SK-N-SH (cell line): ENCODE data around the gene GNB1L. TPM values are rescaled to one million over a fixed set of nuclear protein-coding genes. Genes with fewer than 3 reads are reported as not detected.
A peak's percentile ranks its signal among the peaks of the same experiment; 100 is the strongest.

Source experiments
- CTCF ChIA-PET: fragments of 300-600, 350-600 bp; formaldehyde crosslinking; extraction: SDS; loops from one replicate; lab custom pipeline; 2021; lab: Yijun Ruan, JAX
- POLR2A ChIA-PET: fragments of 350-600 bp; sonication (Branson Sonifier 250); formaldehyde crosslinking; extraction: SDS; loops from one replicate; lab custom pipeline; 2020; ENCODE audit warnings: antibody characterized with exemption, inconsistent platforms; lab: Yijun Ruan, JAX
- DNase-seq: peaks from one replicate; pipeline ENCODE4 v3.0.0; 2012
- H2AFZ ChIP-seq: fragments of 200-600 bp; sonication (generic); 2 replicates; pipeline ENCODE4 v1.8.1; 2016; ENCODE audit warnings: antibody characterized with exemption, mild to moderate bottlenecking, low read depth
- H3F3A ChIP-seq: fragments of 200-600 bp; sonication (generic); replicated peaks from 2 replicates; pipeline ENCODE3; 2016; ENCODE audit warnings: antibody characterized with exemption, mild to moderate bottlenecking; ENCODE audit not compliant: insufficient read depth
- H3K27ac ChIP-seq, 2 experiments: fragments of 200-500 bp in 1 of 2; fragments of 200-600 bp in 1 of 2; sonication (Bioruptor generic) in 1 of 2; sonication (generic), shearing (Covaris generic) in 1 of 2; 2 replicates each; pipeline versions ENCODE4 v1.5.1 to v1.6.1; 2014 to 2016; ENCODE audit warnings: low read depth in 2 of 2, inconsistent platforms in 1 of 2, low read length in 1 of 2, mild to moderate bottlenecking in 1 of 2, mixed read lengths in 1 of 2
- H3K27me3 ChIP-seq: fragments of 200-600 bp; sonication (generic), shearing (Covaris generic); 2 replicates; pipeline ENCODE4 v1.6.1; 2016; ENCODE audit warnings: mixed run types; ENCODE audit not compliant: insufficient read depth
- H3K36me3 ChIP-seq, 2 experiments: fragments of 200-500 bp in 1 of 2; fragments of 200-600 bp in 1 of 2; sonication (Bioruptor generic) in 1 of 2; sonication (generic) in 1 of 2; replicated peaks in 1 of 2; 2 replicates each; pipeline versions ENCODE3 to v1.5.1; 2014 to 2016; ENCODE audit warnings: low read length in 1 of 2, mild to moderate bottlenecking in 1 of 2; ENCODE audit not compliant: insufficient read depth in 2 of 2, control insufficient read depth in 1 of 2
- H3K4me1 ChIP-seq, 2 experiments: fragments of 200-500 bp in 1 of 2; fragments of 200-600 bp in 1 of 2; sonication (Bioruptor generic) in 1 of 2; sonication (generic), shearing (Covaris generic) in 1 of 2; 2 replicates each; pipeline versions ENCODE4 v1.5.1 to v1.6.1; 2014 to 2016; ENCODE audit warnings: low read depth in 1 of 2, low read length in 1 of 2, mixed run types in 1 of 2; ENCODE audit not compliant: insufficient read depth in 2 of 2, control insufficient read depth in 1 of 2
- H3K4me2 ChIP-seq: fragments of 200-600 bp; sonication (generic), shearing (Covaris generic); 2 replicates; pipeline ENCODE4 v1.6.1; 2017; ENCODE audit warnings: mixed run types
- H3K4me3 ChIP-seq, 2 experiments: fragments of 200-500 bp in 1 of 2; fragments of 200-600 bp in 1 of 2; sonication (Bioruptor generic) in 1 of 2; sonication (generic), shearing (Covaris generic) in 1 of 2; 2 replicates each; pipeline versions ENCODE4 v1.5.1 to v1.8.1; 2014 to 2016; ENCODE audit warnings: low read depth in 2 of 2, inconsistent platforms in 1 of 2, low read length in 1 of 2, mild to moderate bottlenecking in 1 of 2, mixed read lengths in 1 of 2, moderate library complexity in 1 of 2
- H3K79me2 ChIP-seq: fragments of 200-600 bp; sonication (generic); 2 replicates; pipeline ENCODE4 v1.8.1; 2017; ENCODE audit warnings: mild to moderate bottlenecking; ENCODE audit not compliant: insufficient read depth
- H3K9ac ChIP-seq: fragments of 200-600 bp; sonication (generic); 2 replicates; pipeline ENCODE4 v1.6.1; 2017; ENCODE audit warnings: mixed run types
- H3K9me2 ChIP-seq: fragments of 200-600 bp; sonication (generic); 2 replicates; pipeline ENCODE4 v1.6.1; 2017; ENCODE audit warnings: mixed run types
- H3K9me3 ChIP-seq: fragments of 200-600 bp; sonication (generic); 2 replicates; pipeline ENCODE4 v1.6.1; 2017; ENCODE audit warnings: mixed run types, mild to moderate bottlenecking, moderate library complexity
- H4K20me1 ChIP-seq: fragments of 200-600 bp; sonication (generic); 2 replicates; pipeline ENCODE4 v1.6.1; 2017; ENCODE audit warnings: mild to moderate bottlenecking, mixed run types; ENCODE audit not compliant: insufficient read depth
- CHD2 ChIP-seq: fragments of 150-350 bp; IDR thresholded peaks from 2 replicates; pipeline ENCODE4 v1.6.1; 2018; ENCODE audit warnings: low read length; ENCODE audit not compliant: partially characterized antibody
- ELF1 ChIP-seq: IDR thresholded peaks from 2 replicates; pipeline ENCODE4 v1.4.0; 2012
- FOSL2 ChIP-seq: IDR thresholded peaks from 2 replicates; pipeline ENCODE4 v1.4.0; 2012; ENCODE audit warnings: low read depth, mild to moderate bottlenecking, moderate library complexity, borderline replicate concordance
- FOXJ3 ChIP-seq: sonication (generic); formaldehyde crosslinking; IDR thresholded peaks from 2 replicates; pipeline ENCODE4 v1.5.1; 2020; ENCODE audit warnings: mild to moderate bottlenecking, missing genetic modification reagents
- GATA2 ChIP-seq: sonication (generic); formaldehyde crosslinking; IDR thresholded peaks from 2 replicates; pipeline ENCODE4 v1.5.0; 2020; ENCODE audit warnings: mild to moderate bottlenecking, missing genetic modification reagents
- MEF2A ChIP-seq: IDR thresholded peaks from 2 replicates; pipeline ENCODE4 v1.4.0; 2012; ENCODE audit warnings: low read depth, borderline replicate concordance
- RCOR1 ChIP-seq: fragments of 150-350 bp; IDR thresholded peaks from 2 replicates; pipeline ENCODE4 v1.6.1; 2017; ENCODE audit warnings: antibody characterized with exemption, low read length
- SIN3A ChIP-seq: IDR thresholded peaks from 2 replicates; pipeline ENCODE4 v1.6.1; 2012; ENCODE audit warnings: low read depth, mild to moderate bottlenecking, low read length, moderate library complexity, borderline replicate concordance
- SMC3 ChIP-seq: IDR thresholded peaks from 2 replicates; pipeline ENCODE4 v1.6.1; 2012; ENCODE audit warnings: low read depth, low read length, improper control_type of control experiment
- TAF1 ChIP-seq: IDR thresholded peaks from 2 replicates; pipeline ENCODE4 v1.6.1; 2012; ENCODE audit warnings: low read depth, mild to moderate bottlenecking, low read length, moderate library complexity, borderline replicate concordance
- TEAD4 ChIP-seq: IDR thresholded peaks from 2 replicates; pipeline ENCODE4 v1.4.0; 2012; ENCODE audit warnings: mild to moderate bottlenecking, borderline replicate concordance; ENCODE audit not compliant: insufficient read depth
- WGBS: methylation state at CpG from one replicate; pipeline ENCODE4 v1.1.6; 2017; ENCODE audit warnings: low lambda C conversion rate; 5-methylcytosine and 5-hydroxymethylcytosine counted together
- polyA plus RNA-seq, 3 experiments: library from polyadenylated mRNA; depleted of rRNA; stranded (reverse); fragments of >200 nt; gene quantifications; 2 replicates each; pipeline ENCODE4 v1.2.3, GENCODE V29; 2012
- TF ChIP-seq, protein P1 (sequence below): IDR thresholded peaks from 2 replicates; pipeline ENCODE4 v1.6.1; 2012; ENCODE audit warnings: mild to moderate bottlenecking, low read depth, low read length, moderate library complexity
- TF ChIP-seq, protein P2 (sequence below): IDR thresholded peaks from 2 replicates; pipeline ENCODE4 v1.4.0; 2012; ENCODE audit warnings: low read depth, borderline replicate concordance
- TF ChIP-seq, protein P3 (sequence below): IDR thresholded peaks from 2 replicates; pipeline ENCODE4; 2012
- TF ChIP-seq, protein P4 (sequence below): fragments of 150-350 bp; IDR thresholded peaks from 2 replicates; pipeline ENCODE4 v1.6.1; 2017; ENCODE audit warnings: antibody characterized with exemption, low read length, low read depth, borderline replicate concordance

GNB1L gene
- polyA plus RNA-seq, 1 of the 3 experiments (the other 2 are of a cell fraction): 5.9 TPM

DNA sequence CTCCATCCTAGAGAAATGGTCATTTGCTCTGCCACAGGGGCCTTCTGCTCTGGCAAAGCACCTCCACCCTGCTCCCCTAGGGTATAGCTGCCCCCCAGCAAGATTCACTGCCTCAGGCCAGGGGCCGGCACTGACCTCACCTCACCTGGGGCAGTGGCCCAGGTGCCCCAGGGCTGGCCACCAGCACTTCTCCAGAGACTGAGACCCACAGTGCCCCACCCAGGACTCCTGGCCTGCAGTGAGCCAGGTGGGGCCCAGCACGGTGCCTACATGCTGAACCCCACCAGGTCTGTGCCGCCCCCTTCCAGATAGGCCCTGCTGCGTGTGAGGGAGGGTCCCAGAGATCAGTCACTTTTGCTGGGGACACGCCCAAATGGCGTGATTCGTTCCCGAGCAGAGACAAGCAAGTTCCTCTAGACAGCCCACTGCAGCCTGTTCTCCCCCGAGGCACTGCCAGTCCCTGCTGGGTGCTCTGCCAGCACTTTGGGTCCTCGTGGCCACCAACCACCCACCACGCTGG is 10.8 kb downstream of the GNB1L start:
- POLR2A ChIA-PET: interaction anchor here (0.9 to 1.4 kb wide), 4 partner anchors 10 to 33 kb away, joined by 3 to 8 read pairs (median 3); partner anchors contain the start of genes GNB1L and RTL10
- H4K20me1 ChIP-seq: peaks cover 4% of the 10 kb centered on the region; the same call in 1 of the 2 replicates
- peaks cover 37% of the 10 kb centered on the region; the same call in 1 of the 2 replicates for H3K79me2 ChIP-seq
- H3K27me3 ChIP-seq: no peaks in the 10 kb centered on the region
- TF ChIP-seq SMC3 (no peak), ELF1 (no peak), CHD2 (no peak)
- no peaks in the 10 kb centered on the region for H3K9me2 ChIP-seq
- CTCF ChIA-PET: interaction anchor here (0.8 to 1.2 kb wide), 9 partner anchors 11 to 114 kb away, joined by 3 to 5 read pairs (median 3); no protein-coding TSS in a partner anchor
- no peak overlapping the region for H3K4me3 ChIP-seq
- peak overlapping the region; percentile 64 for H3K4me2 ChIP-seq
- H3F3A ChIP-seq: peaks cover 35% of the 10 kb centered on the region
- H2AFZ ChIP-seq: peak overlapping the region; percentile 64; the same call in 1 of the 2 replicates
- DNase-seq: no peak
- peak overlapping the region; percentile 66 to 92 for H3K27ac ChIP-seq
- WGBS: 71% methylated on average over 4 of the region's 11 CpGs
- peaks cover 0 to 9% of the 10 kb centered on the region in 2 experiments for H3K36me3 ChIP-seq
- H3K4me1 ChIP-seq: peaks cover 29 to 44% of the 10 kb centered on the region in 2 experiments; a peak in 3 of 4 replicates
- no peaks in the 10 kb centered on the region for H3K9me3 ChIP-seq
- peak overlapping the region; percentile 16; the same call in 1 of the 2 replicates for H3K9ac ChIP-seq

DNA sequence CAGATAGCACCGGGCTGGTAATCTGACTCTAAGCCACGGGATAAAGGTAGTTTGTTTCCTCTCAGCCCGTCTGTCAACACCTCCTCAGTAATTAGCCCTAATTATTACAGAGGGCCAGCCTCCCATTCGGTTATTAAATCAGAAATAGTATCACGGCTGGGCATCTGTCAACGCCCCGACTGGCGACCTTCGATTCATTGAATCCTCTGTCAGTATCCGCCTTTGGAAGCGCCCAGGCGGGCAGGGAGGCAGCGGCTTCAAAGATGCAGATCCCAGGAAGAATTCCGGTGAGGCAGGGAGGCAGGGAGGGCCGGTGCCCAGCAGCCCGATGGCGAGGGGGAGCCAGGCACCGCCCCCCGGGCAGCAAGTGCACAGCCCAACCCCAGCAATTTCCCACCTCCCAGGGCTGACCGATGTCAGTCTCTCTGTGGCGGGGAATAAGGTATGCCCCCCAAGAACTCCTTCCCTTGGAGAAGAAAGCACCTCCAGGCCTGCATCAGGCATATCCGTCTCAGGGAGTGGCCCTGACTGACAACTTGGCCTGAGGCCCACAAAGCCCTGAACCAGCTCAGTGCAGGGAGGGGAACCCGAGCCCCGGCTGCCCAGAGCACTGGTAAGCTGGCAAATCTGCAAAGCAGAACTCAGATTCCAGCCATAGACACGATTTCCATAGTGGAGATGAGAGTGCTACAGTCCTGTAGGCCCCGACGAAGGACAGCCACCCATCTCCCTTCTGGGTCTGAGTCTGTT is 11.4 kb downstream of the GNB1L start:
- peak overlapping the region; percentile 66 to 92 for H3K27ac ChIP-seq
- CTCF ChIA-PET: interaction anchor here (0.6 to 1.7 kb wide), 8 partner anchors 12 to 113 kb away, joined by 3 to 5 read pairs (median 3); no protein-coding TSS in a partner anchor
- no peak for DNase-seq
- no peaks in the 10 kb centered on the region for H3K9me2 ChIP-seq
- peak overlapping the region; percentile 64; the same call in 1 of the 2 replicates for H3K4me2 ChIP-seq
- H3K4me1 ChIP-seq: peaks cover 26 to 44% of the 10 kb centered on the region in 2 experiments; a peak in 3 of 4 replicates
- H3K79me2 ChIP-seq: peaks cover 31% of the 10 kb centered on the region; the same call in 1 of the 2 replicates
- WGBS: 83% methylated on average over 23 of the region's 27 CpGs
- H2AFZ ChIP-seq: no peak overlapping the region
- peaks cover 0 to 9% of the 10 kb centered on the region in 2 experiments for H3K36me3 ChIP-seq
- no peaks in the 10 kb centered on the region; the same call in 1 of the 2 replicates for H4K20me1 ChIP-seq
- H3K27me3 ChIP-seq: no peaks in the 10 kb centered on the region
- H3F3A ChIP-seq: peaks cover 30% of the 10 kb centered on the region
- H3K9me3 ChIP-seq: no peaks in the 10 kb centered on the region
- POLR2A ChIA-PET: interaction anchor here (1.0 kb wide), 1 partner anchor 31 kb away, joined by 3 read pairs; no protein-coding TSS in a partner anchor
- no peak overlapping the region for H3K4me3 ChIP-seq
- H3K9ac ChIP-seq: 0 out of 2 replicates have a peak overlapping the region, but pooled peaks have one; percentile 16
- TF ChIP-seq CHD2: no peak
- TF ChIP-seq GATA2 (CRISPR knock-in tag): no peak
- TF ChIP-seq, protein P1, sequence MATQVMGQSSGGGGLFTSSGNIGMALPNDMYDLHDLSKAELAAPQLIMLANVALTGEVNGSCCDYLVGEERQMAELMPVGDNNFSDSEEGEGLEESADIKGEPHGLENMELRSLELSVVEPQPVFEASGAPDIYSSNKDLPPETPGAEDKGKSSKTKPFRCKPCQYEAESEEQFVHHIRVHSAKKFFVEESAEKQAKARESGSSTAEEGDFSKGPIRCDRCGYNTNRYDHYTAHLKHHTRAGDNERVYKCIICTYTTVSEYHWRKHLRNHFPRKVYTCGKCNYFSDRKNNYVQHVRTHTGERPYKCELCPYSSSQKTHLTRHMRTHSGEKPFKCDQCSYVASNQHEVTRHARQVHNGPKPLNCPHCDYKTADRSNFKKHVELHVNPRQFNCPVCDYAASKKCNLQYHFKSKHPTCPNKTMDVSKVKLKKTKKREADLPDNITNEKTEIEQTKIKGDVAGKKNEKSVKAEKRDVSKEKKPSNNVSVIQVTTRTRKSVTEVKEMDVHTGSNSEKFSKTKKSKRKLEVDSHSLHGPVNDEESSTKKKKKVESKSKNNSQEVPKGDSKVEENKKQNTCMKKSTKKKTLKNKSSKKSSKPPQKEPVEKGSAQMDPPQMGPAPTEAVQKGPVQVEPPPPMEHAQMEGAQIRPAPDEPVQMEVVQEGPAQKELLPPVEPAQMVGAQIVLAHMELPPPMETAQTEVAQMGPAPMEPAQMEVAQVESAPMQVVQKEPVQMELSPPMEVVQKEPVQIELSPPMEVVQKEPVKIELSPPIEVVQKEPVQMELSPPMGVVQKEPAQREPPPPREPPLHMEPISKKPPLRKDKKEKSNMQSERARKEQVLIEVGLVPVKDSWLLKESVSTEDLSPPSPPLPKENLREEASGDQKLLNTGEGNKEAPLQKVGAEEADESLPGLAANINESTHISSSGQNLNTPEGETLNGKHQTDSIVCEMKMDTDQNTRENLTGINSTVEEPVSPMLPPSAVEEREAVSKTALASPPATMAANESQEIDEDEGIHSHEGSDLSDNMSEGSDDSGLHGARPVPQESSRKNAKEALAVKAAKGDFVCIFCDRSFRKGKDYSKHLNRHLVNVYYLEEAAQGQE: no peak
- no peak for TF ChIP-seq FOXJ3 (CRISPR knock-in tag)
- TF ChIP-seq, protein P2, sequence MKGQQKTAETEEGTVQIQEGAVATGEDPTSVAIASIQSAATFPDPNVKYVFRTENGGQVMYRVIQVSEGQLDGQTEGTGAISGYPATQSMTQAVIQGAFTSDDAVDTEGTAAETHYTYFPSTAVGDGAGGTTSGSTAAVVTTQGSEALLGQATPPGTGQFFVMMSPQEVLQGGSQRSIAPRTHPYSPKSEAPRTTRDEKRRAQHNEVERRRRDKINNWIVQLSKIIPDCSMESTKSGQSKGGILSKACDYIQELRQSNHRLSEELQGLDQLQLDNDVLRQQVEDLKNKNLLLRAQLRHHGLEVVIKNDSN: no peak
- no peak for TF ChIP-seq TEAD4
- TF ChIP-seq, protein P3, sequence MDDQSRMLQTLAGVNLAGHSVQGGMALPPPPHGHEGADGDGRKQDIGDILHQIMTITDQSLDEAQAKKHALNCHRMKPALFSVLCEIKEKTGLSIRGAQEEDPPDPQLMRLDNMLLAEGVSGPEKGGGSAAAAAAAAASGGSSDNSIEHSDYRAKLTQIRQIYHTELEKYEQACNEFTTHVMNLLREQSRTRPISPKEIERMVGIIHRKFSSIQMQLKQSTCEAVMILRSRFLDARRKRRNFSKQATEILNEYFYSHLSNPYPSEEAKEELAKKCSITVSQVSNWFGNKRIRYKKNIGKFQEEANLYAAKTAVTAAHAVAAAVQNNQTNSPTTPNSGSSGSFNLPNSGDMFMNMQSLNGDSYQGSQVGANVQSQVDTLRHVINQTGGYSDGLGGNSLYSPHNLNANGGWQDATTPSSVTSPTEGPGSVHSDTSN: no peak
- no peak for TF ChIP-seq TAF1
- no peak for TF ChIP-seq MEF2A
- TF ChIP-seq SMC3: no peak
- no peak for TF ChIP-seq RCOR1
- TF ChIP-seq FOSL2: no peak
- TF ChIP-seq, protein P4, sequence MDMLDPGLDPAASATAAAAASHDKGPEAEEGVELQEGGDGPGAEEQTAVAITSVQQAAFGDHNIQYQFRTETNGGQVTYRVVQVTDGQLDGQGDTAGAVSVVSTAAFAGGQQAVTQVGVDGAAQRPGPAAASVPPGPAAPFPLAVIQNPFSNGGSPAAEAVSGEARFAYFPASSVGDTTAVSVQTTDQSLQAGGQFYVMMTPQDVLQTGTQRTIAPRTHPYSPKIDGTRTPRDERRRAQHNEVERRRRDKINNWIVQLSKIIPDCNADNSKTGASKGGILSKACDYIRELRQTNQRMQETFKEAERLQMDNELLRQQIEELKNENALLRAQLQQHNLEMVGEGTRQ: no peak
- TF ChIP-seq SIN3A: no peak
